HepG2 (cell line): ENCODE measurements around the gene UBASH3A. TPM values are rescaled to one million over a fixed set of nuclear protein-coding genes. Genes with fewer than 3 reads are reported as not detected.

Experiments
- BCL3 ChIP-seq: sonication (generic); formaldehyde crosslinking; IDR thresholded peaks from 2 replicates; pipeline ENCODE4 v1.5.1; 2020; ENCODE audit warnings: mild to moderate bottlenecking, missing genetic modification reagents, moderate library complexity
- CEBPB ChIP-seq: IDR thresholded peaks from 2 replicates; pipeline ENCODE4 v1.6.1; 2011; ENCODE audit warnings: low read depth, low read length, improper control_type of control experiment, borderline replicate concordance
- DPF2 ChIP-seq: sonication (generic); formaldehyde crosslinking; IDR thresholded peaks from 2 replicates; pipeline ENCODE4 v1.4.0; 2020; ENCODE audit warnings: mild to moderate bottlenecking, low read depth, missing genetic modification reagents, borderline replicate concordance
- ELF3 ChIP-seq: IDR thresholded peaks from 2 replicates; pipeline ENCODE4 v1.6.1; 2016; ENCODE audit warnings: missing genetic modification reagents, missing compliant biosample characterization
- FOSL1 ChIP-seq: sonication (generic); formaldehyde crosslinking; IDR thresholded peaks from 2 replicates; pipeline ENCODE4 v1.9.0; 2021; ENCODE audit warnings: missing genetic modification reagents, borderline replicate concordance
- FOXK1 ChIP-seq: sonication (generic); formaldehyde crosslinking; IDR thresholded peaks from 2 replicates; pipeline ENCODE4 v1.4.0; 2020; ENCODE audit warnings: low read depth, missing genetic modification reagents, borderline replicate concordance
- GABPA ChIP-seq, 2 experiments: IDR thresholded peaks; 2 replicates each; pipeline ENCODE4 v1.6.1; 2011 to 2016; ENCODE audit warnings: low read depth in 2 of 2, low read length in 1 of 2, missing biosample characterization in 1 of 2, missing genetic modification characterization in 1 of 2
- HNF4G ChIP-seq, 2 experiments: sonication (generic) in 1 of 2; formaldehyde crosslinking in 1 of 2; IDR thresholded peaks; 2 replicates each; pipeline versions ENCODE4 v1.4.0 to v1.6.1; 2011 to 2020; ENCODE audit warnings: borderline replicate concordance in 2 of 2, low read depth in 2 of 2, mild to moderate bottlenecking in 2 of 2, low read length in 1 of 2, missing genetic modification reagents in 1 of 2, moderate library complexity in 1 of 2
- ISL2 ChIP-seq: sonication (generic); formaldehyde crosslinking; IDR thresholded peaks from 2 replicates; pipeline ENCODE4 v1.5.0; 2020; ENCODE audit warnings: missing genetic modification reagents
- KDM4B ChIP-seq: sonication (generic); formaldehyde crosslinking; IDR thresholded peaks from 2 replicates; pipeline ENCODE4 v1.4.0; 2020; ENCODE audit warnings: missing genetic modification reagents
- MXD4 ChIP-seq: IDR thresholded peaks from 2 replicates; pipeline ENCODE4 v1.6.1; 2016; ENCODE audit warnings: mild to moderate bottlenecking, missing biosample characterization, missing genetic modification reagents
- SIX4 ChIP-seq: sonication (generic); formaldehyde crosslinking; IDR thresholded peaks from 2 replicates; pipeline ENCODE4 v1.4.0; 2020; ENCODE audit warnings: missing genetic modification reagents
- SUZ12 ChIP-seq: fragments of 150-350 bp; IDR thresholded peaks from 2 replicates; pipeline ENCODE4 v1.6.1; 2014; ENCODE audit warnings: low read depth, low read length
- TBX2 ChIP-seq: sonication (generic); formaldehyde crosslinking; IDR thresholded peaks from 2 replicates; pipeline ENCODE4 v1.5.0; 2020; ENCODE audit warnings: missing genetic modification reagents, mild to moderate bottlenecking, borderline replicate concordance
- ZBTB25 ChIP-seq: IDR thresholded peaks from 2 replicates; pipeline ENCODE4 v1.6.1; 2018; ENCODE audit warnings: missing genetic modification reagents
- ZNF205 ChIP-seq: IDR thresholded peaks from 2 replicates; pipeline ENCODE4 v1.6.1; 2018; ENCODE audit warnings: missing biosample characterization, missing genetic modification reagents
- ZNF256 ChIP-seq: sonication (generic); formaldehyde crosslinking; conservative IDR thresholded peaks from 2 replicates; pipeline ENCODE4 v1.4.0; 2020; ENCODE audit warnings: missing genetic modification reagents
- ZNF326 ChIP-seq: sonication (generic); formaldehyde crosslinking; IDR thresholded peaks from 2 replicates; pipeline ENCODE4 v1.4.0; 2020; ENCODE audit warnings: missing genetic modification reagents, borderline replicate concordance
- ZNF383 ChIP-seq: sonication (generic); formaldehyde crosslinking; IDR thresholded peaks from 2 replicates; pipeline ENCODE4 v1.4.0; 2020; ENCODE audit warnings: missing genetic modification reagents, mild to moderate bottlenecking, borderline replicate concordance
- ZNF549 ChIP-seq: sonication (generic); formaldehyde crosslinking; IDR thresholded peaks from 2 replicates; pipeline ENCODE4 v1.5.0; 2020; ENCODE audit warnings: missing genetic modification reagents
- ZNF569 ChIP-seq: sonication (generic); formaldehyde crosslinking; IDR thresholded peaks from 2 replicates; pipeline ENCODE4 v1.5.0; 2020; ENCODE audit warnings: mild to moderate bottlenecking, missing genetic modification reagents, moderate library complexity, borderline replicate concordance
- ZNF580 ChIP-seq: IDR thresholded peaks from 2 replicates; pipeline ENCODE4 v1.6.1; 2016; ENCODE audit warnings: low read depth, borderline replicate concordance
- ZNF709 ChIP-seq: sonication (generic); formaldehyde crosslinking; IDR thresholded peaks from 2 replicates; pipeline ENCODE4 v1.5.0; 2020; ENCODE audit warnings: mild to moderate bottlenecking, missing genetic modification reagents
- ZNF883 ChIP-seq: sonication (generic); formaldehyde crosslinking; IDR thresholded peaks from 2 replicates; pipeline ENCODE4 v1.5.1; 2020; ENCODE audit warnings: mild to moderate bottlenecking, missing genetic modification reagents; ENCODE audit errors: not compliant biosample characterization
- polyA plus RNA-seq, 8 experiments: library from polyadenylated mRNA; depleted of rRNA in 3 of 8; stranded (reverse) in 7 of 8; unstranded in 1 of 8; fragments of >200 nt; fragmentation: Illumina TruSeq in 4 of 8; extraction: Trizol in 4 of 8; gene quantifications; 2 replicates each; pipeline versions ENCODE4 v1.2.1 to v1.2.3, GENCODE V29; 2011 to 2016; ENCODE audit warnings: low read depth in 4 of 8, missing spikeins in 1 of 8, mixed read lengths in 1 of 8; ENCODE audit not compliant: insufficient read depth in 1 of 8
- total RNA-seq, 5 experiments: library from RNA; depleted of rRNA; stranded (reverse); fragments of >200 nt; fragmentation: Illumina TruSeq; extraction: Trizol; gene quantifications; 2 replicates each; pipeline ENCODE4 v1.2.3, GENCODE V29; 2016; ENCODE audit warnings: low read depth in 1 of 5
- TF ChIP-seq, protein P1 (sequence below): sonication (generic); formaldehyde crosslinking; IDR thresholded peaks from 2 replicates; pipeline ENCODE4 v1.8.1; 2022; ENCODE audit warnings: low read depth, mild to moderate bottlenecking, missing genetic modification reagents

UBASH3A gene
- total and polyA plus RNA-seq, 2 of the 13 experiments (the other 11 are each of a cell fraction or from before 2014, with no cell fraction given) = not detected

GRCh38 chr21:42392731-42393442, 10.8 kb upstream of the UBASH3A start (continued):
- peak; percentile 30; the same call in 1 of the 2 replicates for TF ChIP-seq ZBTB25
- no peak for TF ChIP-seq ZNF205 (CRISPR knock-in tag)
- TF ChIP-seq GABPA (IDR thresholded peaks at IDR 0.05; ENCODE audit: low read depth, low read length) = no peak
- TF ChIP-seq GABPA (CRISPR knock-in tag; IDR thresholded peaks at IDR 0.05; ENCODE audit: low read depth) = peak; percentile 40
- TF ChIP-seq TBX2 (CRISPR knock-in tag) = 0 out of 2 replicates have a peak, but pooled peaks have one; percentile 21
- TF ChIP-seq ZNF569 (CRISPR knock-in tag) = no peak
- TF ChIP-seq FOXK1 (CRISPR knock-in tag) = peak; percentile 36; the same call in 1 of the 2 replicates
- TF ChIP-seq MXD4 (CRISPR knock-in tag) = no peak
- no peak for TF ChIP-seq SUZ12
- TF ChIP-seq ZNF709 (CRISPR knock-in tag) = no peak
- no peak for TF ChIP-seq ZNF326 (CRISPR knock-in tag)
- no peak for TF ChIP-seq ISL2 (CRISPR knock-in tag)
- no peak for TF ChIP-seq BCL3
- no peak for TF ChIP-seq HNF4G (IDR thresholded peaks at IDR 0.05; ENCODE audit: borderline replicate concordance, low read depth, low read length)
- TF ChIP-seq HNF4G (CRISPR knock-in tag; IDR thresholded peaks at IDR 0.05; ENCODE audit: borderline replicate concordance, low read depth) = no peak
- TF ChIP-seq, protein P1, sequence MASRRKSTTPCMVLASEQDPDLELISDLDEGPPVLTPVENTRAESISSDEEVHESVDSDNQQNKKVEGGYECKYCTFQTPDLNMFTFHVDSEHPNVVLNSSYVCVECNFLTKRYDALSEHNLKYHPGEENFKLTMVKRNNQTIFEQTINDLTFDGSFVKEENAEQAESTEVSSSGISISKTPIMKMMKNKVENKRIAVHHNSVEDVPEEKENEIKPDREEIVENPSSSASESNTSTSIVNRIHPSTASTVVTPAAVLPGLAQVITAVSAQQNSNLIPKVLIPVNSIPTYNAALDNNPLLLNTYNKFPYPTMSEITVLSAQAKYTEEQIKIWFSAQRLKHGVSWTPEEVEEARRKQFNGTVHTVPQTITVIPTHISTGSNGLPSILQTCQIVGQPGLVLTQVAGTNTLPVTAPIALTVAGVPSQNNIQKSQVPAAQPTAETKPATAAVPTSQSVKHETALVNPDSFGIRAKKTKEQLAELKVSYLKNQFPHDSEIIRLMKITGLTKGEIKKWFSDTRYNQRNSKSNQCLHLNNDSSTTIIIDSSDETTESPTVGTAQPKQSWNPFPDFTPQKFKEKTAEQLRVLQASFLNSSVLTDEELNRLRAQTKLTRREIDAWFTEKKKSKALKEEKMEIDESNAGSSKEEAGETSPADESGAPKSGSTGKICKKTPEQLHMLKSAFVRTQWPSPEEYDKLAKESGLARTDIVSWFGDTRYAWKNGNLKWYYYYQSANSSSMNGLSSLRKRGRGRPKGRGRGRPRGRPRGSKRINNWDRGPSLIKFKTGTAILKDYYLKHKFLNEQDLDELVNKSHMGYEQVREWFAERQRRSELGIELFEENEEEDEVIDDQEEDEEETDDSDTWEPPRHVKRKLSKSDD (CRISPR knock-in tag) = no peak
- TF ChIP-seq KDM4B (CRISPR knock-in tag) = no peak
- no peak for TF ChIP-seq ZNF549 (CRISPR knock-in tag)
- TF ChIP-seq FOSL1 (CRISPR knock-in tag) = no peak
- TF ChIP-seq ELF3 = peak; percentile 49; the same call in 1 of the 2 replicates
- TF ChIP-seq CEBPB = no peak
- no peak for TF ChIP-seq ZNF383 (CRISPR knock-in tag)
- TF ChIP-seq ZNF580 (CRISPR knock-in tag) = no peak
- no peak for TF ChIP-seq SIX4 (CRISPR knock-in tag)
- TF ChIP-seq DPF2 (CRISPR knock-in tag) = no peak
- no peak for TF ChIP-seq ZNF883 (CRISPR knock-in tag)
- TF ChIP-seq ZNF256 (CRISPR knock-in tag) = no peak
